Measurements from ENCODE around the gene SLC23A2.

Gene SLC23A2

GRCh38 chr20:4853004-4853403 lies 148.3 kb downstream of the SLC23A2 start:
- Histone ChIP-seq H3K9me3 (ENCODE audit: control insufficient read depth, insufficient read depth, low read depth, low read length) (no peaks in the 10 kb centered on the region), H3K4me1 (ENCODE audit: control insufficient read depth, insufficient read depth, low read length) (no peaks in the 10 kb centered on the region), H3K27ac (ENCODE audit: extremely low read depth, low read depth, low read length) (no peak overlapping the region), H3K4me3 (ENCODE audit: low read depth, low read length) (no peak overlapping the region), H3K36me3 (ENCODE audit: control insufficient read depth in 2 of 2, insufficient read depth in 1 of 2, low read length in 2 of 2) (peaks cover 8 to 54% of the 10 kb centered on the region in 2 experiments; a peak in 2 of 3 replicates)
- ChIA-PET POLR2A (no interaction called here), CTCF (interaction anchor here (0.6 kb wide), 1 partner anchor 340 kb away, joined by 3 read pairs; no protein-coding TSS in a partner anchor)
- TF ChIP-seq PRDM4 (tag by site-specific recombination; IDR thresholded peaks at IDR 0.05), result no peak
- TF ChIP-seq ZNF449 (tag by site-specific recombination; IDR thresholded peaks at IDR 0.05), result no peak
- no peak for TF ChIP-seq ZNF184 (tag by site-specific recombination; IDR thresholded peaks at IDR 0.05)
- TF ChIP-seq ZNF596 (tag by site-specific recombination; IDR thresholded peaks at IDR 0.05), result no peak
- no peak for TF ChIP-seq ZNF311 (tag by site-specific recombination; IDR thresholded peaks at IDR 0.05; ENCODE audit: borderline replicate concordance)

- TF ChIP-seq ZSCAN30 (tag by site-specific recombination; IDR thresholded peaks at IDR 0.05) (no peak), ZNF114 (tag by site-specific recombination; IDR thresholded peaks at IDR 0.05) (no peak), GLIS1 (tag by site-specific recombination; IDR thresholded peaks at IDR 0.05) (no peak), ZNF747 (tag by site-specific recombination; IDR thresholded peaks at IDR 0.05) (no peak), ZNF677 (tag by site-specific recombination; IDR thresholded peaks at IDR 0.05) (no peak), SP7 (tag by site-specific recombination; IDR thresholded peaks at IDR 0.05) (no peak), PRDM1 (tag by site-specific recombination; IDR thresholded peaks at IDR 0.05) (no peak), ZNF549 (tag by site-specific recombination; IDR thresholded peaks at IDR 0.05) (no peak), REST (tag by site-specific recombination; IDR thresholded peaks at IDR 0.05) (no peak), KLF17 (tag by site-specific recombination; IDR thresholded peaks at IDR 0.05) (no peak), ZNF423 (tag by site-specific recombination; IDR thresholded peaks at IDR 0.05) (no peak), ZSCAN23 (tag by site-specific recombination; IDR thresholded peaks at IDR 0.05) (no peak), TSHZ1 (tag by site-specific recombination; IDR thresholded peaks at IDR 0.05; ENCODE audit: borderline replicate concordance) (no peak), MZF1 (tag by site-specific recombination; IDR thresholded peaks at IDR 0.05; ENCODE audit: borderline replicate concordance) (no peak)
- ChIA-PET CTCF (interaction anchor here (0.7 kb wide), 1 partner anchor 248 kb away, joined by 4 read pairs; no protein-coding TSS in a partner anchor), POLR2A (no interaction called here)
- Histone ChIP-seq H3K4me1 (ENCODE audit: control insufficient read depth, insufficient read depth, low read length) (no peaks in the 10 kb centered on the region), H3K27ac (ENCODE audit: extremely low read depth, low read depth, low read length) (no peak overlapping the region), H3K4me3 (ENCODE audit: low read depth, low read length) (no peak overlapping the region), H3K36me3 (ENCODE audit: control insufficient read depth in 2 of 2, insufficient read depth in 1 of 2, low read length in 2 of 2) (peaks cover 0 to 34% of the 10 kb centered on the region in 2 experiments; a peak in 2 of 3 replicates), H3K9me3 (ENCODE audit: control insufficient read depth, insufficient read depth, low read depth, low read length) (no peaks in the 10 kb centered on the region)
Observed at GRCh38 chr20:4850960-4851359, 150.3 kb downstream of the SLC23A2 start.

All from HEK293 (cell line).